HCT116 (cell line): ENCODE results near the gene MRPL49.
A peak's percentile ranks its signal among the peaks of the same experiment; 100 is the strongest.

Experiments used
- EGR1 ChIP-seq: IDR thresholded peaks from 2 replicates; pipeline ENCODE4 v1.6.1; 2012; ENCODE audit warnings: low read depth
- EZH2 ChIP-seq: fragments of 200-600 bp; sonication (generic); IDR thresholded peaks from 2 replicates; pipeline ENCODE4 v1.6.1; 2017; ENCODE audit warnings: antibody characterized with exemption, mixed run types
- JUND ChIP-seq: IDR thresholded peaks from 2 replicates; pipeline ENCODE4 v1.6.1; 2012
- POLR2A ChIP-seq: IDR thresholded peaks from 2 replicates; pipeline ENCODE4 v1.7.0; 2011; ENCODE audit warnings: borderline replicate concordance; ENCODE audit not compliant: insufficient read depth, insufficient read length; ENCODE audit errors: extremely low read depth
- REST ChIP-seq: IDR thresholded peaks from 2 replicates; pipeline ENCODE4 v1.6.1; 2012; ENCODE audit warnings: low read depth
- YY1 ChIP-seq: IDR thresholded peaks from 2 replicates; pipeline ENCODE4 v1.6.1; 2011; ENCODE audit warnings: low read length, low read depth, moderate library complexity, mild to moderate bottlenecking; ENCODE audit not compliant: insufficient replicate concordance; ENCODE audit errors: extremely low read depth
- TF ChIP-seq, protein P1 (sequence below), 3 experiments: fragments of 200-600 bp in 1 of 3; sonication (generic) in 1 of 3; IDR thresholded peaks in 2 of 3; conservative IDR thresholded peaks in 1 of 3; 2 replicates each; pipeline ENCODE4 v1.5.1; 2012 to 2017; ENCODE audit warnings: low read depth in 2 of 3, low read length in 2 of 3, antibody characterized with exemption in 1 of 3, borderline replicate concordance in 1 of 3, control low read depth in 1 of 3, mild to moderate bottlenecking in 1 of 3, mixed read lengths in 1 of 3, mixed run types in 1 of 3, moderate library complexity in 1 of 3; ENCODE audit not compliant: insufficient read depth in 1 of 3

DNA sequence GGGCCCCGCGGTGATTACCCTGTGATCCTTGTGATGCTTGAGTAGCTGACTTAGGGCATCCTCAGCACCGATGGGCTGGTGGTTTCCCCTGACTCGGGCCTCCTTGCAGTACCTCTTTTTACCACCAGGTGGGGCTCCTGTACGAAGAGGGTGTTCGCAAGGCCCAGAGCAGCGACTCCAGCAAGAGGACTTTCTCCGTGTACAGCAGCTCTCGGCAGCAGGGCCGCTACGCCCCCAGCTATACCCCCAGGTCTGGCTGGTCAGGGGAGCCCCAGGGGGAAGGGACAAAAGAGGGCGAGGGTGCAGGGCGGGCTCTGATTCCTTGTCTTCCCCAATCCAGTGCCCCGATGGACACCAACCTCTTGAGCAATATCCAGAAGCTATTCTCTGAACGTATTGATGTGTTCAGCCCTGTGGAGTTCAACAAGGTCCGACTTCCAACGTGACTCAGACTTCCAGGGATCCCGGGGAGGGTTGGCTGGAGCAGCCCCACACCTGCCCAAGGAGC, 11.7 kb upstream of the MRPL49 start:
- peak; percentile 25 for TF ChIP-seq YY1
- TF ChIP-seq REST = no peak
- TF ChIP-seq, protein P1, sequence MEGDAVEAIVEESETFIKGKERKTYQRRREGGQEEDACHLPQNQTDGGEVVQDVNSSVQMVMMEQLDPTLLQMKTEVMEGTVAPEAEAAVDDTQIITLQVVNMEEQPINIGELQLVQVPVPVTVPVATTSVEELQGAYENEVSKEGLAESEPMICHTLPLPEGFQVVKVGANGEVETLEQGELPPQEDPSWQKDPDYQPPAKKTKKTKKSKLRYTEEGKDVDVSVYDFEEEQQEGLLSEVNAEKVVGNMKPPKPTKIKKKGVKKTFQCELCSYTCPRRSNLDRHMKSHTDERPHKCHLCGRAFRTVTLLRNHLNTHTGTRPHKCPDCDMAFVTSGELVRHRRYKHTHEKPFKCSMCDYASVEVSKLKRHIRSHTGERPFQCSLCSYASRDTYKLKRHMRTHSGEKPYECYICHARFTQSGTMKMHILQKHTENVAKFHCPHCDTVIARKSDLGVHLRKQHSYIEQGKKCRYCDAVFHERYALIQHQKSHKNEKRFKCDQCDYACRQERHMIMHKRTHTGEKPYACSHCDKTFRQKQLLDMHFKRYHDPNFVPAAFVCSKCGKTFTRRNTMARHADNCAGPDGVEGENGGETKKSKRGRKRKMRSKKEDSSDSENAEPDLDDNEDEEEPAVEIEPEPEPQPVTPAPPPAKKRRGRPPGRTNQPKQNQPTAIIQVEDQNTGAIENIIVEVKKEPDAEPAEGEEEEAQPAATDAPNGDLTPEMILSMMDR (IDR thresholded peaks at IDR 0.05 in 2 of 3, conservative IDR thresholded peaks at IDR 0.05 in 1 of 3; ENCODE audit: borderline replicate concordance in 1 of 3, insufficient read depth in 1 of 3, low read depth in 2 of 3, low read length in 2 of 3) = peak in 2 of 3 experiments; percentile 94 to 97; a peak in 4 of 6 replicates
- no peak for TF ChIP-seq EZH2
- no peak for TF ChIP-seq POLR2A
- TF ChIP-seq EGR1 = no peak
- TF ChIP-seq JUND = no peak
